Panc1 (cell line): ENCODE results near the gene ITGB8. TPM values are rescaled to one million over a fixed set of nuclear protein-coding genes. Genes with fewer than 3 reads are reported as not detected.

Source experiments
- ATAC-seq: fragments of 200-7000 bp; cut with Tn5 transposase; 2 replicates; pipeline ENCODE4 v1.9.1; 2020; ENCODE audit warnings: mild to moderate bottlenecking, moderate library complexity
- BruUV-seq: library from RNA; stranded (reverse); fragments of 400-500 nt; replicated peaks from 2 replicates; lab custom pipeline; 2021; lab: Mats Ljungman, UMichigan
- CTCF ChIA-PET: fragments of 300-600 bp; sonication (Branson Sonifier 250); formaldehyde crosslinking; loops from one replicate; lab custom pipeline; 2022; ENCODE audit warnings: antibody characterized with exemption; lab: Charles Lee
- POLR2A ChIA-PET: fragments of 300-600 bp; sonication (Branson Sonifier 250); formaldehyde crosslinking; loops from one replicate; lab custom pipeline; 2022; ENCODE audit warnings: antibody characterized with exemption; lab: Charles Lee
- DNase-seq: peaks from one replicate; pipeline ENCODE4 v3.0.0-alpha.2; 2010; ENCODE audit warnings: low read depth, low spot score
- H3K27ac ChIP-seq: 2 replicates; pipeline ENCODE4 v1.5.1; 2011; ENCODE audit warnings: mild to moderate bottlenecking, low read length, inconsistent platforms
- H3K27me3 ChIP-seq: fragments of 200-500 bp; sonication (Bioruptor generic); 2 replicates; pipeline ENCODE4 v1.6.0; 2014; ENCODE audit warnings: low read length, inconsistent platforms; ENCODE audit not compliant: control insufficient read depth, insufficient read depth
- H3K36me3 ChIP-seq: fragments of 200-500 bp; sonication (Bioruptor generic); 2 replicates; pipeline ENCODE4 v1.5.1; 2014; ENCODE audit warnings: inconsistent platforms, mild to moderate bottlenecking, low read length, moderate library complexity; ENCODE audit not compliant: control insufficient read depth, insufficient read depth
- H3K4me1 ChIP-seq: 2 replicates; pipeline ENCODE4 v1.5.1; 2011; ENCODE audit warnings: inconsistent platforms, mild to moderate bottlenecking, low read length, moderate library complexity; ENCODE audit not compliant: control insufficient read depth, insufficient read depth
- H3K4me3 ChIP-seq, 2 experiments: 2 replicates each; pipeline ENCODE4 v1.5.1; 2011 to 2012; ENCODE audit warnings: low read depth in 2 of 2, low read length in 2 of 2, mild to moderate bottlenecking in 2 of 2, inconsistent platforms in 1 of 2, moderate library complexity in 1 of 2
- H3K9me3 ChIP-seq: fragments of 200-500 bp; sonication (Bioruptor generic); 2 replicates; pipeline ENCODE4 v1.5.1; 2014; ENCODE audit warnings: low read depth, mild to moderate bottlenecking, inconsistent platforms, low read length, moderate library complexity; ENCODE audit not compliant: control insufficient read depth, insufficient read depth
- POLR2AphosphoS5 ChIP-seq: IDR thresholded peaks from 2 replicates; pipeline ENCODE4 v1.6.1; 2012; ENCODE audit warnings: mild to moderate bottlenecking, low read depth, low read length, moderate library complexity
- SIN3A ChIP-seq: IDR thresholded peaks from 2 replicates; pipeline ENCODE4 v1.6.1; 2012; ENCODE audit warnings: low read depth, mild to moderate bottlenecking, low read length, moderate library complexity, borderline replicate concordance; ENCODE audit not compliant: insufficient read depth
- TCF7L2 ChIP-seq: IDR thresholded peaks from 2 replicates; pipeline ENCODE4 v1.6.1; 2011; ENCODE audit warnings: mild to moderate bottlenecking, low read depth, low read length, inconsistent platforms
- in situ Hi-C: cut with HindIII; loops from 2 replicates; pipeline ENCODE4 v1.10.0; 2016; ENCODE audit warnings: low sequenced_read_pairs, low pct_unique_long_range_greater_than_20kb
- intact Hi-C: fragments of 100-400 bp; cut with micrococcal nuclease; formaldehyde crosslinking; loops from one replicate; pipeline ENCODE4 v1.10.0; 2022; ENCODE audit not compliant: unreplicated experiment
- total RNA-seq: library from RNA; stranded (reverse); gene quantifications from one replicate; pipeline ENCODE4 v1.2.1, GENCODE V29; 2021; ENCODE audit not compliant: unreplicated experiment
- TF ChIP-seq, protein P1 (sequence below), 2 experiments: IDR thresholded peaks; 2 replicates each; pipeline ENCODE4 v1.6.1; 2011 to 2012; ENCODE audit warnings: low read depth in 2 of 2, control low read depth in 1 of 2, low read length in 1 of 2, mild to moderate bottlenecking in 1 of 2, moderate library complexity in 1 of 2; ENCODE audit not compliant: insufficient read depth in 1 of 2
- TF ChIP-seq, protein P2 (sequence below): fragments of 450-650 bp; IDR thresholded peaks from 2 replicates; pipeline ENCODE4 v1.5.1; 2017; ENCODE audit warnings: mild to moderate bottlenecking

Gene ITGB8
- total RNA-seq, 1 experiment from 2014 or later: 4.9 TPM

DNA sequence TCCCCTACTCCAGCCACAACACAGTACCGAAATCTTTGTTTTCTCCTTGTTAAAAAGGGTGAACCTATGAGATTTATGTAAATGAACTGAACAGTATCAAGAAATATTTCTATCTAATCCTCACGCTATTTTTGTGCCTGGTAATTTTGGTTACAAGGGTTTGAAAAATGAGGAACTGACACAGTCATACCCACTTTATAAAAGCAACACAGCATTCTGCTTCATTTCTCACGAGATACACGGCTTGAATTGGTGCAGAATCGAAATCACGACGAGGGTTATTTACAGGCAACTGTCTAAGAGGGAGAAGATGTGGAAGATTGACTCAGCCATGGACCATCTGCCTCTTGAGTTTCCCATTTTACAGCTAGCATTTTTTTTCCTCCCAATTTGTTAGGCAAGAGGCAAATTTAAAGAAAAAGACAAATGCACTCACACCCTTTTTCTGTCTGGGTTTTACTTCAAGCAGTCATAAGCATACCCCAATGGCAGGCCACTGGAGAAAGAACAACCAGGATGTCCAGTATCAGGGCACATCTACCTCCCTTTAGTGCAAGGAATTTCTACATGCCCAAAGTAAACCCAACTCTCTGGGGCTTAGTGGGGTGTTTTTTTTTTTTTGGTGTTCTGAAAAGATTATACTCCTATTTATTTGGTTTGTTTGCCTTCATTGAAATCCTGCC lies 108.1 kb downstream of the ITGB8 start:
- Histone ChIP-seq H3K36me3 (no peaks in the 10 kb centered on the region), H3K27me3 (no peaks in the 10 kb centered on the region), H3K4me3 (no peak overlapping the region), H3K9me3 (no peaks in the 10 kb centered on the region), H3K27ac (no peak overlapping the region), H3K4me1 (no peaks in the 10 kb centered on the region)
- TF ChIP-seq TCF7L2 (no peak), POLR2AphosphoS5 (no peak), SIN3A (no peak)
- TF ChIP-seq, protein P1, sequence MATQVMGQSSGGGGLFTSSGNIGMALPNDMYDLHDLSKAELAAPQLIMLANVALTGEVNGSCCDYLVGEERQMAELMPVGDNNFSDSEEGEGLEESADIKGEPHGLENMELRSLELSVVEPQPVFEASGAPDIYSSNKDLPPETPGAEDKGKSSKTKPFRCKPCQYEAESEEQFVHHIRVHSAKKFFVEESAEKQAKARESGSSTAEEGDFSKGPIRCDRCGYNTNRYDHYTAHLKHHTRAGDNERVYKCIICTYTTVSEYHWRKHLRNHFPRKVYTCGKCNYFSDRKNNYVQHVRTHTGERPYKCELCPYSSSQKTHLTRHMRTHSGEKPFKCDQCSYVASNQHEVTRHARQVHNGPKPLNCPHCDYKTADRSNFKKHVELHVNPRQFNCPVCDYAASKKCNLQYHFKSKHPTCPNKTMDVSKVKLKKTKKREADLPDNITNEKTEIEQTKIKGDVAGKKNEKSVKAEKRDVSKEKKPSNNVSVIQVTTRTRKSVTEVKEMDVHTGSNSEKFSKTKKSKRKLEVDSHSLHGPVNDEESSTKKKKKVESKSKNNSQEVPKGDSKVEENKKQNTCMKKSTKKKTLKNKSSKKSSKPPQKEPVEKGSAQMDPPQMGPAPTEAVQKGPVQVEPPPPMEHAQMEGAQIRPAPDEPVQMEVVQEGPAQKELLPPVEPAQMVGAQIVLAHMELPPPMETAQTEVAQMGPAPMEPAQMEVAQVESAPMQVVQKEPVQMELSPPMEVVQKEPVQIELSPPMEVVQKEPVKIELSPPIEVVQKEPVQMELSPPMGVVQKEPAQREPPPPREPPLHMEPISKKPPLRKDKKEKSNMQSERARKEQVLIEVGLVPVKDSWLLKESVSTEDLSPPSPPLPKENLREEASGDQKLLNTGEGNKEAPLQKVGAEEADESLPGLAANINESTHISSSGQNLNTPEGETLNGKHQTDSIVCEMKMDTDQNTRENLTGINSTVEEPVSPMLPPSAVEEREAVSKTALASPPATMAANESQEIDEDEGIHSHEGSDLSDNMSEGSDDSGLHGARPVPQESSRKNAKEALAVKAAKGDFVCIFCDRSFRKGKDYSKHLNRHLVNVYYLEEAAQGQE (IDR thresholded peaks at IDR 0.05; ENCODE audit: insufficient read depth in 1 of 2, low read depth in 2 of 2, low read length in 1 of 2): no peak
- TF ChIP-seq, protein P2, sequence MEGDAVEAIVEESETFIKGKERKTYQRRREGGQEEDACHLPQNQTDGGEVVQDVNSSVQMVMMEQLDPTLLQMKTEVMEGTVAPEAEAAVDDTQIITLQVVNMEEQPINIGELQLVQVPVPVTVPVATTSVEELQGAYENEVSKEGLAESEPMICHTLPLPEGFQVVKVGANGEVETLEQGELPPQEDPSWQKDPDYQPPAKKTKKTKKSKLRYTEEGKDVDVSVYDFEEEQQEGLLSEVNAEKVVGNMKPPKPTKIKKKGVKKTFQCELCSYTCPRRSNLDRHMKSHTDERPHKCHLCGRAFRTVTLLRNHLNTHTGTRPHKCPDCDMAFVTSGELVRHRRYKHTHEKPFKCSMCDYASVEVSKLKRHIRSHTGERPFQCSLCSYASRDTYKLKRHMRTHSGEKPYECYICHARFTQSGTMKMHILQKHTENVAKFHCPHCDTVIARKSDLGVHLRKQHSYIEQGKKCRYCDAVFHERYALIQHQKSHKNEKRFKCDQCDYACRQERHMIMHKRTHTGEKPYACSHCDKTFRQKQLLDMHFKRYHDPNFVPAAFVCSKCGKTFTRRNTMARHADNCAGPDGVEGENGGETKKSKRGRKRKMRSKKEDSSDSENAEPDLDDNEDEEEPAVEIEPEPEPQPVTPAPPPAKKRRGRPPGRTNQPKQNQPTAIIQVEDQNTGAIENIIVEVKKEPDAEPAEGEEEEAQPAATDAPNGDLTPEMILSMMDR: no peak
- in situ Hi-C loops: no loop called here
- POLR2A ChIA-PET: no interaction called here
- intact Hi-C loops: no loop called here
- ATAC-seq (no peak), DNase-seq (no peak)
- no TSS peak for BruUV-seq
- CTCF ChIA-PET: no interaction called here

DNA sequence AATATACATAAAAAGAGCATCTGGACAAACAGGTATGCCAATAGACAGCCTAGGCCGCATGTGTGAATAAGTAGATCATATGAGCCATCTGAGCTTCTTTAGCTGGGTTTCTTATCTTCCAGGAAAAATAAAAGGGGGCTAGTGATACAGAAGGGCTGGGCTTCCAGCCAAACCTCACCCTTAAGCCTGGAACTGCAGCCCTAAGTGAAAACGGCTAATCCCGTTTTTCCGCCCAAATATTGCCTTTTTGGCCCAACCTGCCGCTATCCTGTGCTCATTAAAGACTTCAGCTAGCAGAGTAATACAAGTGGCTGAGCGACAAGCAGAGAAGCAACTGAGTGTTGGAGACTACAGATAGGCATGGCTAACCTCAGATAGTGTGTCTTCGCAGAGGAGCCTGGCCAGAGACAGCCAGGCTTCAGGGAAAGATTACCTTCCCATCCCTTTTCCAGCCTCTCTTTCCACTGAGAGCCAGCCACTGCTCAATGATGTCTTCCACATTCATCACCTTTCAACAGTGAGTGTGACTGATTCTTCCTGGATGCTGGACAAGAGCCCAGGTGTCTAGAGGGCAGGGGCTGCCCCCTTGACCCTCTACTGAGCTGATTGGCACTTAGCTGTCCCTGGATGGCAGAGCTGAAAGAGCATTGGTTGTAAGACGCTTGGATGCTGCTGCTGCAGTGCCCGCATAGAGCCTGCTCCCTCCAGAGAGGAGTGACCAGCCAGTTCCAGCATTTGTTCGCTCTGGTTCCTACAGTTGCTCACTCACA lies 108.9 kb downstream of the ITGB8 start:
- no peaks in the 10 kb centered on the region for H3K36me3 ChIP-seq
- CTCF ChIA-PET: no interaction called here
- H3K27me3 ChIP-seq: no peaks in the 10 kb centered on the region
- H3K4me3 ChIP-seq: no peak overlapping the region
- H3K4me1 ChIP-seq: no peaks in the 10 kb centered on the region
- TF ChIP-seq, protein P1 (IDR thresholded peaks at IDR 0.05; ENCODE audit: insufficient read depth in 1 of 2, low read depth in 2 of 2, low read length in 1 of 2): no peak
- TF ChIP-seq POLR2AphosphoS5: no peak
- ATAC-seq: no peak; the same call in 1 of the 2 replicates
- in situ Hi-C loops: no loop called here
- no peak for DNase-seq
- BruUV-seq: no TSS peak
- intact Hi-C loops: no loop called here
- POLR2A ChIA-PET: no interaction called here
- no peak overlapping the region for H3K27ac ChIP-seq
- no peaks in the 10 kb centered on the region for H3K9me3 ChIP-seq
